GM15510 (cell line): Measurements from ENCODE around the gene NUDT1.

Experiments
- POLR2A ChIP-seq: IDR thresholded peaks from 3 replicates; pipeline ENCODE4 v1.6.1; 2011; ENCODE audit warnings: borderline replicate concordance; ENCODE audit not compliant: insufficient read length; ENCODE audit errors: extremely low read depth

Gene NUDT1

GRCh38 chr7:2259480-2259879 is 17.5 kb downstream of the NUDT1 start:
- no peak for TF ChIP-seq POLR2A

- no peak for TF ChIP-seq POLR2A
These were observed 18.8 kb downstream of the NUDT1 start for GRCh38 chr7:2260820-2261219.

- TF ChIP-seq POLR2A, result no peak
These were observed 19.6 kb downstream of the NUDT1 start for GRCh38 chr7:2261611-2262010.

GRCh38 chr7:2263176-2263575 is 21.1 kb downstream of the NUDT1 start:
- no peak for TF ChIP-seq POLR2A

DNA sequence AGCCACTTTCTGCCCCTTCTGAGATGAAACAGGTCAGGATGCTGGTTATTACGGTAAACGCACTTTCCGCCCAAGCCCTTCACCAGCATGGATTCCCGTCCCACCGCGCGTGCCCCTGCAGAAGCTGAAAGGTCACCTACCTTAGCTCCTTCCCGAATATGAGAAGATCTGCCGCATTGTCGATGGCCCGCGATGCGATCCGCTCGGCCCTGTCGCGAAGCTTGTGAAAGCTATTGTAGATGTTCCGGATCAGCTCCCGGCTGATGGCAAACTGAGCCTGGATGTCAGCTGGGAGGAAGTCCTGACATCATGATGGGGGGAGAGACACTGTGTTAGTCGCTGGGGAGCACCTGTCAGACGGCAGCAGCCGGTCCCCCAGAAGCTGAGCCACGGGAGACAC is 22.1 kb downstream of the NUDT1 start:
- TF ChIP-seq POLR2A, result no peak

GRCh38 chr7:2266911-2267310 is 24.9 kb downstream of the NUDT1 start:
- TF ChIP-seq POLR2A, result no peak

- TF ChIP-seq POLR2A, result no peak
These were observed 28.0 kb downstream of the NUDT1 start for GRCh38 chr7:2269991-2270460.

- no peak for TF ChIP-seq POLR2A
These were observed 28.5 kb downstream of the NUDT1 start for GRCh38 chr7:2270495-2270894.

- TF ChIP-seq POLR2A, result no peak
These were observed 29.4 kb downstream of the NUDT1 start for GRCh38 chr7:2271273-2272026.

DNA sequence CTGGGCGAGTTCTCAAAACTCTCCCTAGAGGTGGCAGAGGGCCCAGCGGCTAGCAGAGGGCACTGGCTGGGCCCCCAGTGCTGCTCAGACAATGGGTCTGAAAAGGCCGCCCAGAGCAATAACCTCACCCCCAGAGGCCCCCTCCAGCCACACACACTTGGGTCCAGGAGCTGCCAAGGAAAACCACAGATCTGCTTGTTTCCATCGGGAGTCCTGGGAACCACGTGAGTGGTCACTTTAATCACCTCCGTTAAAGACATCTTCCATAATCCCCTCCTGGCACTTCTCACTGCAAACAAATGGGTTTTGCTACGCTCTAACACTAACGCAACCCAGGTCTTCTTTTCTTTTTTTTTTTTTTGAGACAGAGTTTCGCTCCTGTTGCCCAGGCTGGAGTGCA is 30.0 kb downstream of the NUDT1 start:
- no peak for TF ChIP-seq POLR2A

DNA sequence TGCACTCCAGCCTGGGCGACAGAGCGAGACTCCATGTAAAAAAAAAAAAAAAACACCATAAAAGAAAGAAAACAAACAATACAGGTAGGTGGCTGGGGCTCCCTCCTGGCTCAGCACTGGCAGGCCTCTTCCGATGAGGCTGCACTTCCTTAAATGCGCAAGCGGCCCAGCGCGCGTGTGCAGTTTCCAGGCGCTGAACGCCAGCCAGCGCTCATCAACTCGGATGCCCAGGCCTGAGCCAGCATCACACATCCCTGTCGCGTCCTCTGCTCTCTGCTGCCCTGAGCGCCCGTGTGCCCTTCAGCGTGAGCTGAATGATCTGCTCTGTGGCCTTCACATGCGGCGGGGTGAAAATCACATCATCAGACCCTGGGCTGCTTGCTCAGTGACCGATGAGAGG is 31.8 kb downstream of the NUDT1 start:
- TF ChIP-seq POLR2A, result no peak

GRCh38 chr7:2274666-2275065 is 32.6 kb downstream of the NUDT1 start:
- no peak for TF ChIP-seq POLR2A

DNA sequence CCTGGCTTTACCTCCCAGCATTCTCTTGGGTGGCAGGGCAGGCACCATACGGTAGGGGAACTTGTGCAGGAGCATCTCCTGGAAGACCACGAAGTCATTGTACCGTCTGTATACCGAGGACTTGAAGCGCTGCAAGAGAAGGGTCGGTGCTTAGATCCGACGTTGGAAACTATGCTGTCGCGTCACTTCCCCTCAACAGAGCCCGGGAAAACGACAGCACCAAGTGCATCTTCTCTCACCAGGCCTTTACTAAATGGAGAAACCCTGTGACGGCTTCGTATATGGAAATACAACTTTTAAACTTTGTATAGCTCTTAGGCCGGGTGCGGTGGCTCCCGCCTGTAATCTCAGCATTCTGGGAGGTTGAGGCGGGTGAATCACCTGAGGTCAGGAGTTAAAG is 33.1 kb downstream of the NUDT1 start:
- no peak for TF ChIP-seq POLR2A

DNA sequence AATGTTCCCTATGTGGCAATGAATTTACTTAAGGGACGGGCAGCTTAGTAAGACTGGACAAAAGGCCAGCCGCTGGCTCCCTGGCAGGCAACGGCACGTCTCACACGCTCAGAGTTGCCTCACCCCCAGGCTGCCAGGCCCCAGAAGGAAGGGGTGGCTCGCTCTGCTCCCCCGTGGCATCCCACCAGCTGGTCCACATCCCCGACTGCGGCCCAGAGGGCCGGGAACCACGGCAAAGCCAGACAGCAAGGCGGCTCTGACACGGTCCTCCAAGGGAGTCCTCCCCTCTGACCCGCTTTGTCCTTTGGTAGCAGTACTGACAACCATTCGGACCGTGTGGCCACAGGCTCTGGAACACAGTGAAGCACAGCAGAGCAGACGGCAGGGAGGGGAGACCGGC is 34.1 kb downstream of the NUDT1 start:
- TF ChIP-seq POLR2A, result no peak

GRCh38 chr7:2278026-2278425 is 36.0 kb downstream of the NUDT1 start:
- no peak for TF ChIP-seq POLR2A

- TF ChIP-seq POLR2A, result no peak
These were observed 37.9 kb downstream of the NUDT1 start for GRCh38 chr7:2279896-2280295.
